NCI-H128 (cell line): ENCODE results near the gene SRP68.

ENCODE experiments used
- DNase-seq: peaks from one replicate; lab custom pipeline; 2025; ENCODE audit not compliant: unreplicated experiment; lab: John Stamatoyannopoulos, UW

The SRP68 gene

DNA sequence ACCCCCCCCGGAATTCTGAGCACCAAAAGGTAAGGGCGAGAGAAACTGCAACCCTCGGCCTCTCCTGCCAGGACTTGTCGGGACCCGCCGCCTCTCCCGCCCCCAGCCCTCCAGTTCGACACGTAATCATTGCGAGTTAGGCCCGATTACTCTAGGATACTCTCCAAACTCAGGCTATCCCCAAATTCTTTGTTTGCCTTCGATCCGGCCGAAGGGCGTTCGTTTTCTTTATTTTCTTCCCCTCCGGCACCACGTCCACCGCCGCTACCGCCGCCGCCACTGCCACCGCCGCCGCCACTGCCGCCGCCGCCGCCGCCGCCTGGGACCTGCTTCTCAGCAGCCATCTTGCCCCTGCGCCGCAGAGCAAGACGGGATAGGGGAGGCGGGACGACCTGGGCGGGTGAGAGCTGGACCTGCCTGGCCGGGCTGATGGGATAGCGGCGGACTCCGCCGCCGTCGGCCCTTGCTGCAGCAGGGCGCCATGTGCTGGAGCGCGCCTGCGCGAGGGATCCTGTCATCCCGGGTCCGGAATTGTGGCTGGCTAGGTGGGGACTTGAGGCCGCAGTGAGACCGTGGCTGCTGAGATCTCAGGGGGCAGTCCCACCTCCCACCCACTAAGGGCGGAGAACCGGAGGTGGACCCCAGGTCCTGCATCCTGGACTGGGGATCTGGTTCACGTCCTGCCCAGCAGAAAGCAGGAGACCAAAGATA, at the start of gene SRP68:
Gene SRP68 (minus strand): TSS at position 370 of the 711 bp plus-strand sequence. CDS start 26 bp downstream, at position 344.
- DNase-seq: peak; percentile 55

DNA sequence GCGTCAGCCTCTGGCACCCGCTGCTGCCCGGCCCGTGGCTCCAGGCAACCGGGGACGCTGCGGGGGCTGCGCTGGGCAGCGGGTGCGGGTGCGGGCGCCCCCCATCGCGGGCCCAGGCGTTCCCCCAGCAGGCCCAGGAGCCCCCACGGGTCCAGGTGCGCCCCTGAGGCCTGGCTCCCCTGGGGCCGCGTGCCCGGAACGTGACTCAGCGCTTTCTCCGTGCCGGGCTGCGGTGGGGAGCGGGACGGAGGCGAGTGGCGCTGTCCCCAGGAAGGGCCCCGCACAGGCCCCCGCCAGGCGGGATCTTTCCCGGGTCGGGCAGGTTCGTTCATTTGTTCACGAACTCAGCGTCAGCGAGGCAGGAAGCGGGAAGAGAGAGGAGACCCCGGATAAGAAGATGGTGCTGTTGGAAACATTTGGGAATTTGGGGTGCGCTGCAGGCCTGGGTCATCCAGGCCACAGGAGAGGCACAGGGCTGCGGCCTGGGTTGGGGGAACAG, 49.7 kb upstream of the SRP68 start:
- DNase-seq: no peak

- no peak for DNase-seq
Observed at GRCh38 chr17:76120658-76121008, 48.3 kb upstream of the SRP68 start.

DNA sequence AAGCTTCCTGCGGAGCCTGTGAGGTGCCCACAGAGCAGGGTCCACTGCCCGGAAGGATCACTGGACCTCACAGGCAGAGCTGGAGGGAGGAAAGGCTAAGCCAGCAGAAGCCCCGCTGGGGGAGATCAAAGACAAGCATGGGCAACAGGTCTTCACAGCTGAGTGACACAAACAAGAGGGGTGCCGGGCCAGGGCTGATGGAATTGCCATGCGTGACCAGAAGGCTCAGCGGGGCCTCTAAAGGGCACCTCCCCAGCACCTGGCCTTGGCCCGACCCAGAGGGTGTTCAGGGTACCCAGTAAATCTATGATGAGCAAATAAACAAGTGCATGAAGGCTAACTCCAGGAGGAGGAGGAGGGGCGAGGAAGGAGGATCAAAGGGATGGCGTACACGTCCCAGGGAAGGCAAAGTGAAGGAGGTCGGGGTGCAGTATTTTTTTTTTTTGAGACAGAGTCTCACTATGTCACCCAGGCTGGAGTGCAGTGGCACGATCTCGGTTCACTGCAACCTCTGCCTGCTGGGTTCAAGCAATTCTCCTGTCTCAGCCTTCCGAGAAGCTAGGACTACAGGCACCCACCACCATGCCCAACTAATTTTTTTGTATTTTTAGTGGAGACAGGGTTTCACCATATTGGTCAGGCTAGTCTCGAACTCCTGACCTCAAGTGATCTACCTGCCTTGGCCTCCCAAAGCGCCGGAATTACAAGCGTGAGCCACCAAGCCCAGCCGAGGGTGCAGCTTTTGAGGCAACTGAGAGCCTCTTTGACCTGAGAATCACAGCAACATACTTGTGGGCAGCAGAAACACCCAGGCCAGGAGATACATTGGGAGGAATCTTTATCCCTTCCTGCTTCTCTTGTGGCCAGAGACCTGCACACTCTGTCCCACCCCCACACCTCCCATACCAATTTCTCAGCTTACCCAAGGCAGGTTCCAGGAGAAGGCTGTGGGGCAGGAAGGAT, 47.4 kb upstream of the SRP68 start:
- DNase-seq: no peak

- DNase-seq: no peak
Observed at GRCh38 chr17:76115138-76115754, 42.9 kb upstream of the SRP68 start.

DNA sequence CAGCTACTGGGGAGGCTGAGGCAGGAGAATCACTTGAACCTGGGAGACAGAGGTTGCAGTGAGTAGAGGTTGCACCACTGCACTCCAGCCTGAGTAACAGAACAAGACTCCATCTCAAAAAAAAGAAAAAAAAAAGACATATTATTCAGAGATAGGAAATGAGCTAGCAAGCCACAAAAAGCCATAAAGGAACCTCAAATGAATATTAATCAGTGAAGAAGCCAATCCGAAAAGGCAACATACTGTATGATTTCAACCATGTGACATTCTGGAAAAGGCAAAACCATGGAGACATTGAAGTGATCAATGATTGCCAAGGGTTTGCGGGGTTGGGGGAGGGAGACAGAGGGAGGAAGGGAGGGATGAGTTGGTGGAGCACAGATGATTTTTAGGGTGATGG, 39.6 kb upstream of the SRP68 start:
- no peak for DNase-seq

- DNase-seq: no peak
Observed at GRCh38 chr17:76107509-76107908, 35.2 kb upstream of the SRP68 start.

DNA sequence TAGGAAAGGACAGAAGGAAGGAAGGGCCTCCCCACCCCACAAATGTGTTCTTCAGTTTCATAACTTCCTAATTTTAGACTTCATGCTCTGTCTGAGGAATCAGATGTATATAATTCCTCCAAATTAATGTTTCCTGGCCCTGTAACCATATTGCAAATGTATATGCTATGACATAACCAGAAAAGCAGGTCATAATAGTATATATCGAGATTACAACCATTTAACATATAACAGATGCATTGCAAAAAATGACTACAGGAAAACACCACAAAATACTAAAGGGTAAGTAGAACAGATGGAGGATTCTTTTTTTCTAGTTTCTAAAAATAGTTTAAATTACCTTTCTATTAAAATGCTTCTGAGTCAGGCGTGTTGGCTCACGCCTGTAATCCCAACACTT, 34.4 kb upstream of the SRP68 start:
- DNase-seq: no peak

DNA sequence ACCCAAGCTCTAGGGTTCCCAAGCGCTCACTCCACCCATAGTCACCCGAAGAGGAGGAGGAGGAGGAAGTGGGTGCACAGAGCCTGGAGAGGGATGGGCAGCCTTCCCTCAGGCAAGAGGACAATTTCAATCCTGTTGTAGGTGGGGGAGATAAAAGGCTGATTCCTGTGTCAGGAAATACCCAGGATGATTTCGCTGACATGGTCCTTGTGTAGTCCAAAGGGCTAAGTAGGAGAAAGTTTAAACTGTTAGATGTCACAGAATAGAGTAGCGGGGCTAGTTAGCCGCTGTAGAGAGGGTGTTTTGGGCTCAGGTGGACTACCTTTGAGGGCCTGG, 32.5 kb upstream of the SRP68 start:
- no peak for DNase-seq

- no peak for DNase-seq
Observed at GRCh38 chr17:76104140-76104895, 32.0 kb upstream of the SRP68 start.

- DNase-seq: peak; percentile 89
Observed at GRCh38 chr17:76103274-76104139, 31.2 kb upstream of the SRP68 start, which contains the start of gene EXOC7. TSS of gene EXOC7 (minus strand) at chr17:76103787. CDS start at chr17:76103692, 95 bp downstream.

- DNase-seq: no peak
Observed at GRCh38 chr17:76102944-76103273, 30.6 kb upstream of the SRP68 start.

DNA sequence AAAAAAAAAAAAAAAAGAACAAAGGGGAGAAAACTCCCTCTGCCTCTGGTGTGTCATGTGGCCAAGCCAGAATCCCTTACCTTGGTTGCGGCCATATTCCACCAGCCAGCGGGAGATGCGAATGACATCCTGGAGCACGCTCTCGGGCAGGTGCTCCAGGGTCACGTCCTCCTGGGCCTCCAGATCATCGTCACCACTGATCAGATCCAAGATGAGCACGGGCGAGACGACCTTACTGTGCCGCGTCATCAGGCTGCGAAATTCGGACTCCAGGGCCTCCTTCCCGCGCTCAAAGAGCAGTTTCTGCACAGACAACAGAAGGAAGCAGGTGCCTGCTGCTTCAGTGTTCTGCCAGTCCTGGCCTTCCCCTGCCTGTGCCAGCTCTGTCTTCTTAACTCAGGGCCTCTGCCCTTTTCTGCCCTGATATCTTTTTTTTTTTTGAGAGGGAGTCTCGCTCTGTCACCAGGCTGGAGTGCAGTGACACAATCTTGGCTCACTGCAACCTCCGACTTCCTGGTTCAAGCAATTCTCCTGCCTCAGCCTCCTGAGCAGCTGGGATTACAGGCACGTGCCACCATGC, 25.5 kb upstream of the SRP68 start:
- DNase-seq: no peak

GRCh38 chr17:76095943-76096342, 23.6 kb upstream of the SRP68 start:
- no peak for DNase-seq

DNA sequence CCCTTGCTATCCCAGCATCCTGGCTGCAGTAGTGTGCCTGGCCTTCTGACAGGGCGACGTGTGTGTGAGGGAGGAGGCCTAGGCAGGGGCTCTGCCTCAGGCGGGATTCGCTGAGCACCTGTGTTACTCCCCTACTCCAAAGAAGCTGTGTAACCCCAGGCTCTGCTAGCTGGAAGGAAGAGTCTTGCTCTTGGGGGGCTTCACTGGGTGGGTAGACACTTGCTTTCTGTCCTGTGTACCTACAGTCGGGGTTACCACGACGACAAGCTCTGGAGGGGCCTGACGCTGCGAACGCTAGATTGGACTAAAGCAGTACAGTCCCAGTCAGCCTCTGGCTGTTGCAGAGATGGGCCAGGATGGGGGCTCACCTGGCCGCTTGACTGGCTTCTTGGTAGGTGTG, 21.7 kb upstream of the SRP68 start:
- no peak for DNase-seq

- no peak for DNase-seq
Observed at GRCh38 chr17:76092526-76093413, 20.5 kb upstream of the SRP68 start.

DNA sequence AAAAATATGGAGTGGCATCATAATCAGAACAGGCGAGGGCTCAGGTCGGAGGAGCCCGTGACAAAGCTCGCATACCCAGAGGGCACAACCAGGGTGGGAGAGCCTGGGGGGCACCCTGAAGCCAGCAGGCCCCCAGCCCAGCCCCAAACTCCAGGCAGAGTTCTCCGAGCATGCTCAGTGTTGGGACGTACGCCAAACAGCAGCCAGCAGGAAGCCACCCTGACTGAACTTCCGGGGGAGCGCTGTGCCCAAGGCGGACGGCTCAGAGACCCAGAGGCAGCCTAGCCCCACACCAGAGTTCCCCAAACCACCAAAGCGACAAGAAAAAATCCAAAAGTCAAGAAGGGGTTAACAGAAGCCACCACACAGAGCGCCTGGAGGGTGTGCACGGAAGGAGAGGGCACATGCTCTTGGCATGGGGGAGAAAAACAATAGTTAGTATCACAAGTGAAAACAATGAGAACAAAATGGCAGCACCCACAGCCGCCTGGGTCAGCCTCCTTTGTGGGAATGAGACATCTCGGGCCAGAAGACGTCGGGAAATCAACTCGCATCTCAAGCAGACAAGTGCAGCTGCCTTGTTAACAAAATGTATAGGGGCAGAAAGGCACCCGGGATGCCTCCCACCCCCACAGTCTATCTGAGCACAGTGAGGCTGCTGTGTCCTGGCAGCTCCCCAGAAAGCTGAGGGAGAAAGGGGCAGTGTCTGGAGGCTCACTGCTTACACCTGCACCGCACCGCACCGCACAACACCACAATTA, 19.4 kb upstream of the SRP68 start:
- DNase-seq: no peak

- no peak for DNase-seq
Observed at GRCh38 chr17:76090517-76091129, 18.3 kb upstream of the SRP68 start.
